Activated CD8-positive, alpha-beta memory T cell treated with anti-CD3 and anti-CD28 coated beads for 4 hours (primary cell): Measurements from ENCODE around the gene CNGA1.
"Not testable (repeated sequence)": the region's sequence is repeated elsewhere in the genome, so short reads cannot be mapped to it uniquely, and the experiment has no call there.

Source experiments
- DNase-seq, 2 donors: peaks; one replicate each; pipeline ENCODE4 v3.0.0-alpha.2; 2020; ENCODE audit warnings: low read depth in 2 of 2

CNGA1 gene

DNA sequence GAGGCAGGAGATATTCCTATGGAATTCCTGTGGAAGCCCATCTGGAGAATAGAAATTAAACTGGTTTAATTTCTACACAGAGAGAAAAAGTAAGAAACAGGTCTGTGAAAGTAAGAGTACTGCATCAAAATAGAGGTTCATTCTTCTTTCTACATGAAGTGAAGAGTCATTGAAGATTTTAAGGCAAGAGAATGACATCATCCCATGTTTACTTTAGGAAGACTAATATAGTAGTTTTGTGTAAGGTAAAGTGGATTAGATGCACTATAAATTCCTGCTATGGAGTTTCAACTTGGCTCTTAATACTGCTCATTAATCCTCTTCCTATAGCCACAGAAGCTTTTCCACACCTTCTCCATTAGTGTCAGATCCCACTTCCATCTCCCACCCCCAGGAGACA lies 47.6 kb downstream of the CNGA1 start:
- DNase-seq, result no peak

DNA sequence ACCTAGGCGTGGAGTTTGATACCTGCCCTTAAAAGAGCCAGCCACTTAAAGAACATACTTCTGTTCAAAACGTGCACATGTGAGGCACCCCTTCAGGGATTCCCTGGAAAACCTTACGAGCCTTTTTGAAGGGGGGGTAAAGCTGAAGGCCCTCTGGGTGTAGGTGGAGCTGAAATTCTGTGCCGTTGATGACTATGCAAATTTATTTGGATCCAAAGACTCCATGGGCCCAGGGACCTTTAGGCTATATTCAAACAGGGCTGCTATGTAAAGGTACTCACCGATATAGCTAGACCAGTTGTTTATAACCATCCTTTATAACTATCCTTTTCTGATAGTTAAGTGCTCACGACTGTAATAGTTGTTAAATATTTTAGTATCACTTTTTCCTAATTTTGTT lies 61.8 kb downstream of the CNGA1 start:
- no peak for DNase-seq

DNA sequence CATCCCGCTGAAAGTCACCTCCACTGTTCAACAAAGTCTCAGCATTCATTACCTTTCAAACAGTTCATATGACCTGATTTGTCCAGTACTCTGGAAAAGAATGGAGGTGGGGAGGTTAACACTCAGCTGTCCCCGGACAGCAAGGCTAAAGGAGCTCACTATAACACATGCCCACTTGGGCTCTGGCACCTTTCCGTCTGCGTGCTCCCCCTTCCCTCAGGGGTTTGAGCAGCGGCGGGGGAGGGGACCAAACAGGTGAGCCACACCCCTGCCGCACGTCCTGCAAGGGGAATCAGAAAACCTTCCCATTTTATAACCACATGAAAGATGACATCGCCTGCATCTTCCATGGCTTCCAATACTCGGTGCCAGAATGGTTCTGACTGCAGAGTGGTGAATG lies 62.2 kb downstream of the CNGA1 start:
- no peak for DNase-seq

DNA sequence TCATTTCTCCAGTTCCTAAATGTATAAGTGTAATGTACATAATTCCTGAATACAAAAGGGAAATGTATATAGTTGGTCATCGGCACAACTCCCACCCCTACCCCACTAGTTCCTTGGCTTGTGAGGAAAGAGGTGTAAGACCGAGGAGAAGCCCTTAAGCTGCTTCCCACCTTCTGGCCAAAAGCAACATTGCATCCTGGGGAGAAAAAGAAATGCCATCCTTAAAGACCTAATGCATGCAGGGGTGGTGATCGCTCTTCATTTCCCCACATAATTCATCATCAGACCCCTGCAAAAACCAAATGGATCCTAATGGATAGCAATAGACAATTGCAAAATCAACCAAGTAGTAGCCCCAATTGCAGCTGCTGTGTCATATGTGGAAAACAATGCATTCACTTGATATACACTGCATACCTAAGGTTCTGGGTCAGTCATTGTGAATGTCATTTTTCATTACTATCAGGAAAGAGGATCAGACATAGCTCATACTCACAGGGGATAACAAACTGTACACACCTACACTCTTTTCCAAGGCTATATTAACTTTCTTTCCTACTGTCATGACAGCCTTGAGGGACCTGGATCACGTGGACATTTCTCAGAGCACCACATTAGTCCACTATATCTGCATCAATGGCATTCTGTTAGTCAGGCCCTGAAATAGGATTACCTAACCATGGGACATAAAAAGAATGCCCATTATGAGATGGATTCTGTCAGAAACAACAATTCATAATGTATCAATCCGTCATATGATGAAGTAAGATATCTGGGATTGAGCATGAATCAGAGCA lies 70.4 kb downstream of the CNGA1 start:
- no peak for DNase-seq

DNA sequence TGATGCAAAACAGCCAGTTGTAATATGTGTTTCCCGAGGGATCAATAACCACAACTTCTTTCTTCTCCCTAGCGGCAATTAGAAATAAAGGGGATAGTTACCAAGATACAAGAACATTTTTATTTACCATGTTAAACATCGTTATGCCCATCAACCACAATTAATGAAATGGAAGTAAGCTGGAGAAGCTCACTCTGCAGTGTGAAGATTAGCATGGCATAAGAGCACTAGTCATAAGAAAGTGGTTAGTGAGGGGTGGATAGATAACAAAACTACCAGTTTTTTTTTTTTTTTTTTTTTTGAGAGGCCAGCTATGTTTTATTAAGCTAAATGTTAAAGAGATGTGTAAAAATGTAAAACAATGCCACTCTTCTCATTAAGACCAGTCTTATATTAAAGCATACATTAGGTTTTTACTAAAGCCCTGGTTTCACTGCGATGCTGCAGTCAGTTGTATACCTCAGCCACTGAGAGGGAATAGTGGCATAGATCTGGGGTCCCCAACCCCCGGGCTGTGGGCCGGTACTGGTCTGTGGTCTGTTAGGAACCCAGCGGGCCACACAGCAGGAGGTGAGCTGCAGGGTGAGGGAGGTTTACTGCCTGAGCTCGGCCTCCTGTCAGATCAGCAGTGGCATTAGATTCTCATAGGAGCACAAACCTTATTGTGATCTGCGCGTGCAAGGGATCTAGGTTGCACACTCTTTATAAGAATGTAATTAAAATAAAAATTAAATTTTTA lies 74.2 kb downstream of the CNGA1 start:
- DNase-seq, result no peak

DNA sequence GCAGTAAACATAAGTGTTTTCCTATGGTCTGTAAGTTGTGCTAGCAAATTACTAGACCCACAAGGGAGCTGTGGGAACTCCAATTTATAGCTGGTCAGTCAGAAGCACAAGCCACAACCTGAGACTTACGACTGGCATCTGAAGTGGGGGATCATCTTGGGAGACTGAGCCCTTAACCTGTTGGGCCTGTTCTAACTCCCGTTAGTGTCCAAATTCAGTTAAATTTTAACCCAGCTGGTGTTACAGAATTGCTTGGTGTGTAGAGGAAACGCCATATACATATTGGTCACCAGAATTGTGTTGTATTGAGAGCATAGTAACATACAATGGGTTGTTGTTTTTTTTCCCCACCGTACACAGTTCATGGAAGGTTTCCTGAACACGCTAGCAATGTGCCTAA lies 77.0 kb downstream of the CNGA1 start:
- DNase-seq, result no peak

DNA sequence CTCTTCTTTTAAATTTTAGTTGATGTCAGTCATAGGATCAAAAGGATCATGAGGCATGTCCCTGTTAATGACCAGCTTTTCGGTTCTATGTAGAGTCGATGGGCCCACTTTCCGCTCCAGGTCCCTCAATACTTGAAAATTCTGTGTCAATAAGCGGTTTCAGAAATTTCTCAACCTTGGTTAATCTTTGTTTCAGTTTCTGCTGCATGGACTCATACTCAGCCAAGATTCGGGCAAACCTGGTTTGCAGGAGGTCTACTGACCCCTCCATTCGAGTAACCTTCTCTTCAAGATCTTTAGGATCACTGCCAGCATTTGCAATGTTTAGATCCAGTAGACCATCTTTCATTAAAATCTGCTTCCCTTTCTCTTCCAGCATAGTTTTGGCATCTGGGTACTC lies 80.1 kb downstream of the CNGA1 start:
- no peak for DNase-seq

DNA sequence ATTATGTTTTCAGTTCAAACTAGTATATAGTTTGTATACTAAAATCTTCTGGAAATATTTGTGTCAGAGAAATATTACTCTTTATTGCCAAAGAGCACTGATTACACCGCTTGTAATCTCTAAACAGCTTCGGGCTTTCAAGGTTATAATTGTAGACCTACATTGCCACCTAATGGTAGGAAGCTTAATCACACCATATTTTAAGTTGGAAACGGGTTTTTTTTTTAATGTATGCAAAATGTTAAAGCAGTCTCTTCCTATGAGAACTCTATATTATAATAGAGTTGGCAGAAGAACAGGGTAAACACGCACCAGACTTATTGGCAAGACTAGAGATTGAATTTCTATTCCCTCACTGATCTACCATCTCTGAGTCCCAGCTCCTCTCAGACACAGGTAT lies 82.6 kb downstream of the CNGA1 start:
- no peak for DNase-seq

DNA sequence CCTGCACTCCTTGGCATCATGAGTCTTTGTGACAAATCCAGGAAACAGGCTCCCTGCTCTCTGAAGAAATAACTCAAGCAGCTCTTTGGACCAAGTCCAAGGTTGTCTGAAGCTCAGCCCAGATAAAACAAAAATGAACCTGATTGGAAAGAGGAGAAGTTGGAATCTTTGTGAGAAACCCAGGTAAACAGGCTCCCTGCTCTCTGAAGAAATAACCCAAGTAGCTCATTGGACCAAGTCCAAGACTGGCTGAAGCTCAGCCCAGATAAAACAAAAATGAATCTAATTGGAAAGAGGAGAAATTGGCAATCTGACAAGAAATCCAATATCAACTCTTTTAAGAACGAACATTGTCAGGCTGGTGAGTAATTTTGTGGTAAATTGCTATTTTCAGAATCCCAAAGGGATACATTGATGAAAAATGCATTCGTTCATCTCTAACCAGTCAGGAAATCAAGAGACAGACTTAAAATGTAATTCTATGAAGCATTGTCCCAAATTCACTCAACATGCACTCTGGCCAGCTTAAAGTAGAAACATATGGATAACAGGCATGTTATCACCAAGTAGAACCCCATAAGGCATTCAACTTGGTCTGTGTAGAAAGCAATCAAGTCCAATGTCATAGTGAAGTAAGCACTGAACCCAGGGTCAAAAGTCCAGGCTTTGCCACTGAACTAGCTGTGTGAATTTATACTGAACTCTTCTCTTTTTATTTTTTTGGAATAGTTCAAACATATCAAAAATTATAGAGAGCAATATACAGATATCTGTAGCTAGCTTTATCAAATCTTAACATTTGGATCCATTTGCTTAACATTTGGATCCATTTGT lies 85.3 kb downstream of the CNGA1 start:
- DNase-seq, result no peak

DNA sequence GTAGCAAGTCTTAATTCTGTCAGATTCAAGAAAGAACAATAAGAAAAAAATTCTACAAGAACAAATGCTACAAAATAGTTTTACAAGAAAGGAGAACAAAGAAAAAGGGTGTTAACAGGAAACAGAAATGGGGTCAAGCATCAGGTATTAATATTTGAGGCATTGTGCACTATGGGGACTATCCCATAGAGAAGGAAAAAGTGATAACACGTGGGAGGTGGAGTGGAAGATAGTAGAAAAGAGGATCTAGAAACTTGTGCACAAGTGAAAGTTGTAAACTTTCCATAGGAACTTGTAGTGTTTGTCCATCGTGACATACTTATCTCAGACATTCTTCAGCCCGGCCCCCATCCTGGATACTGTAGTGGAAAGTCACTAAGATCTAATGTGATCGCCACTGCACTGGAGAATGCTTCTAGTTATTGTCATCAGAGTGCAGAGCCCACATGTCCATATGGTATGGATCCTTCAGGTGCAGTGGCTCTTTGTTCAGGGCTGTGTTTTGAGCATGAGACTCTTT lies 86.7 kb downstream of the CNGA1 start:
- no peak for DNase-seq

DNA sequence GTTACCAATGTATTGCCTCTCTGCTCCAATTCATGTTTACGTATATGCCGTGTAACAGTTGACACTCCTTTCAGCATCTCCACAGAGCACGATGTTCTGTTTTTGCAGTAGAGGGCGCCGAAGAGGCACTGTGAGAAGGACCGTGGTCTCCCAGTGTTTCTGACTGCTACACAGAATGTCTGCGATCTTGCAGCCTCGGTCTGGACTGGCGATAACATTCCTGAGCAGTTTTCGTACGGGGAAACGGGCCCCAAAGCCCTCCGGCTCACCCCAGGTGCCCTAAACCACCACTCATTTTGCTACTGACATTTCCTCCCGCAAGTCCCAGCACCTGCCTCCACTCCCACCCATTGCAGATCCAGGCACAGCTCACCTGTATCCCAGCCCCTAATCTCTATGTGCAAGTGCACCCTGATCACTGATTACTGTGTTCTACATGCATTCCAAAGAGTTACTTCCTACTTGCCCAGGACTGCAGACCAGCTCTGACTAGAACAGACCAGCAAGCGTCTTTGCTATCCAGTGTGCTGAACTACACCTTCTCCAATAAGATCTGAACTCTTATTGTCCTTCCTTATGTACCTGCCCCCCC lies 89.7 kb downstream of the CNGA1 start:
- DNase-seq, result peak in 1 of 2 donors; percentile 8

DNA sequence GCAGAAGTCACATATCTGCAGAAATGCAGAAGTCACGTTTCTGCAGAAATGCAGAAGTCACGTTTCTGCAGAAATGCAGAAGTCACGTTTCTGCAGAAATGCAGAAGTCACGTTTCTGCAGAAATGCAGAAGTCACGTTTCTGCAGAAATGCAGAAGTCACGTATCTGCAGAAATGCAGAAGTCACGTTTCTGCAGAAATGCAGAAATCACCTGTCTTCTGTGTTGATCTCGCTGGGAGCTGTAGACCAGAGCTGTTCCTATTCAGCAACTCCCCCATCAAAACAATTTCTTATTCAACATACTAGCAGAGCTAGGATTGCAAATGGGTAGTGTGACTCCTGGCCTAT lies 93.2 kb downstream of the CNGA1 start:
- DNase-seq, result not testable (repeated sequence)

DNA sequence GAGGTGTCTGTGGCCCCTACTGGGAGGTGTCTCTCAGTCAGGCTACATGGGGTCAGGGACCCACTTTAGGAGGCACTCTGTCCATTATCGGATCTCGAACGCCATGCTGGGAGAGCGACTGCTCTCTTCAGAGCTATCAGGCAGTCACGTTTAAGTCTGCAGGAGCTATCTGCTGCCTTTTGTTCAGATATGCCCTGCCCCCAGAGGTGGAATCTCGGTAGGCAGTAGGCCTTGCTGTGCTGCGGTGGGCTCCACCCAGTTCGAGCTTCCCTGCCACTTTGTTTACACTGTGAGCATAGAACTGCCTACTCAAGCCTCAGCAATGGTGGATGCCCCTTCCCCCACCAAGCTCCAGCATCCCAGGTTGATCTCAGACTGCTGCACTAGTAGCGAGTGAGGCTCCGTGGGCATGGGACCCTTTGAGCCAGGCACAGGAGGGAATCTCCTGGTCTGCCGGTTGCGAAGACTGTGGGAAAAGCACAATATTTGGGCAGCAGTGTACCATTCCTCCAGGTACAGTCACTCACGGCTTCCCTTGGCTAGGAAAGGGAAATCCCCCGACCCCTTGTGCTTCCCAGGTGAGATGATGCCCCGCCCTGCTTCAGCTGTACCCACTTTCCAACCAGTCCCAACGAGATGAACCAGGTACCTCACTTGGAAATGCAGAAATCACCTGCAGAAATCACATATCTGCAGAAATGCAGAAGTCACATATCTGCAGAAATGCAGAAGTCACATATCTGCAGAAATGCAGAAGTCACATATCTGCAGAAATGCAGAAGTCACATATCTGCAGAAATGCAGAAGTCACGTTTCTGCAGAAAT lies 93.8 kb downstream of the CNGA1 start:
- DNase-seq, result not testable (repeated sequence)

DNA sequence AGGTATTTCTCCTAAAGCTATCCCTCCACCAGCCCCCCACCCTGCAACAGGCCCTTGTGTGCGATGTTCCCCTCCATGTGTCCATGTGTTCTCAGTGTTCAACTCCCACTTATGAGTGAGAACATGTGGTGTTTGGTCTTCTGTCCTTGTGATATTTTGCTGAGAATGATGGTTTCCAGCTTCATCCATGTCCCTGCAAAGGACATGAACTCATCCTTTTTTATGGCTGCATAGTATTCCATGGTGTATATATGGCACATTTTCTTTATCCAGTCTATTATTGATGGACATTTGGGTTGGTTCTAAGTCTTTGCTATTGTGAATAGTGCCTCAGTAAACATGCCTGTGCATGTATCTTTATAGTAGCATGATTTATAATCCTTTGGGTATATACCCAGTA lies 99.3 kb downstream of the CNGA1 start:
- not testable (repeated sequence) for DNase-seq

DNA sequence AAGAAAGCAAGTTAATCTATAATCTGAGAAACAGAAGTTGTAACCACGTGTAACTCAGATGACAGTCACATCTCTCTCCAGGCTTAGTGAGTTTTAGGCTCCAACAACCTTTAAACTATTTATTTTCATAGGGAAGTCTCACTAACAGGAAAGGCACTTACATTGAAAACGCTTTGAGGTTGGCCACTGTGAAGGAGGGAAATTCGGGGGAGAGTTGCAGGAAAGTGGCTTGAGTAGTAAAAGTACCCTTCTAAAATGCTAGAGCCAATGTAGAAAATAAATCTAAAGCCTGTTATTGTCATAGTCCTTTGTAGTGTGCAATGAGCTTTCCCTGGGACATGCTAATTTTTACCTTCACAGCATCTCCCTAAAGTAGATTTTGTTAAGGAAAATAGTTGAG lies 101.1 kb downstream of the CNGA1 start:
- no peak for DNase-seq

DNA sequence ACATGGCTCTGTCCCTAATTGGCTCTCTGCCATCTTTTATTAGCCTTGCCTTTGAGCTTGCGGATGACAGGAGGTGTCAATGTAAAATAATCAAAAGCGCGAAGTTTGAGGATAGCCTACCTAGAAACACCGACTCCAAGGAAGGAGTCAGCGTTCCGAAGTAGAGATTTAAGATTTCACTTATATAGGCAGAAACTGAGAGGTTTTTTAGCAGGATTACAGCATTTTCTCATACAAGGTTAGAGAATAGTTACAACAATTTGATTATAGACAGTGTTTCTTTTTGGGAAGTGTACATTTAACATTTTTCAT lies 101.6 kb downstream of the CNGA1 start:
- DNase-seq, result no peak

DNA sequence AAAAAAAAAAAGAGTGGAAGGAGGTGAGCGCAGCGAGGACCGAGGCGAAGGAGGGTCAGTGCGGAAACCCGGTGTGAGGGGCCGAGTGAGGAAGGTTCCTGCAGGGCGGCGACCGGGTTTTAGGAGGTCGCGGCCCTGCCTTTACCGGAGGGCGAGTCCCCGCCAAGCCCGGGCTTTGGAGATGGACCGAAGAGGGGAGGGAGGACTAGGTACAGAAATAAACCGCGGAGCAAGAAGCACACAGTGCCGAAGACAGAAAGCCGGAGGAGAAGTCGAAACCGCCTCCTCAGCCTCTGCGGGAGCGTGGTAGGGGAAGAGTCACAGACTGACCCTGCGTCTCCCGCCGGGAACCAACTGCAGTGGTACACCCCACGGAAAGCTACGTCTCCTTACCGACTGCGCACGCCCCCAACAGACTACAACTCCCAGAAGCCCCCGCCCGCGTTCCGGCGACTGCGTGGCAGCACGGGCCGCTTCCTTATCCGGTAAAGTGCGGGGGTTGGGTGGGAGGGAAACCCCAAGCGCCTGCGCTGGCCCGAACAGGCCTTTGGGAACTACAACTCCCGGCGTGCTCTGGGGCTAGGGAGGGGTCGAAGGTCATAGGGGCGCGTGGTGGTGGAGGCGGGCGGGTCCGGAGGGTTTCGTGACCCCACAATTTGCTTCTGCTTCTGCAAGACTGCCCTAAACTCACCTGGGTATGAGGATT lies 102.1 kb downstream of the CNGA1 start, which contains the start of gene NFXL1:
Gene NFXL1, minus strand, starts transcription at position 364 of the 706 bp plus-strand sequence. CDS start 380 bp downstream, outside the sequence.
- peak; percentile 90 to 93 for DNase-seq

DNA sequence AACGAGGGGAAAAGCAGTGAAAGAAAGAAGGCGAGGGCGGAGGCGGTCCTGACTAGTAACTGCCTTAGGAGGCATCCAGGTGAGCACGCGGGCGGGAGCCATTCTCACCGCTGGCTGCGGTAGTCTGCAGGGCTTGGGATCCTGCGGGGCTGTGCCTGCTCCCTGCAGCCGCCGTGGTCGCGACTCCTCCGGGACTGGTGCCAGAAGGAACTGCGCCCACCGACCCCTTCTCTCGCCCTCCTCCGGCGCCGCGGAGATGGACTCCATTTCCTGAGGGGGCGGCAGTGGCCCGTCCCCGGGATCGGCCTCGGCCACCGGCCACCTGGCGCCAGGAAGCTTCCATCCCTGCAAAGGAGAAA lies 102.6 kb downstream of the CNGA1 start:
- DNase-seq, result no peak

DNA sequence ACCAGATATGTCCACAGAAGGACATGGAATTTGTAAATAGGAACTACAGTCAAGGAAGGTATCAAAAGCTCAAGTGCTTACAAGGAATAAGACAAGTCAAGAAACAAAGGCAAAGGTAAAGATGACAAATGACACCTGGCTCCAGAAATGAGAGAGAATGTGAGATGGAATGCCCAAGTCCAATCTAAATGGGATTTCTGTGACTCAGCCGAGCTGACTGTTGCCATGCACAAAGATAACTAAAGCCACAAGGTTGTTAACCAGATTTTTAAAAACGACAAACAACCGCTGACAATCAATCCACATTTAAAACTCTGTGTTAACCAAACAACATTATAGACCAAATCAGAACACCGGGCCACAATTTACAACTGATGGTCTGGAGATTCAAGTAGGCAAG lies 103.2 kb downstream of the CNGA1 start:
- no peak for DNase-seq

DNA sequence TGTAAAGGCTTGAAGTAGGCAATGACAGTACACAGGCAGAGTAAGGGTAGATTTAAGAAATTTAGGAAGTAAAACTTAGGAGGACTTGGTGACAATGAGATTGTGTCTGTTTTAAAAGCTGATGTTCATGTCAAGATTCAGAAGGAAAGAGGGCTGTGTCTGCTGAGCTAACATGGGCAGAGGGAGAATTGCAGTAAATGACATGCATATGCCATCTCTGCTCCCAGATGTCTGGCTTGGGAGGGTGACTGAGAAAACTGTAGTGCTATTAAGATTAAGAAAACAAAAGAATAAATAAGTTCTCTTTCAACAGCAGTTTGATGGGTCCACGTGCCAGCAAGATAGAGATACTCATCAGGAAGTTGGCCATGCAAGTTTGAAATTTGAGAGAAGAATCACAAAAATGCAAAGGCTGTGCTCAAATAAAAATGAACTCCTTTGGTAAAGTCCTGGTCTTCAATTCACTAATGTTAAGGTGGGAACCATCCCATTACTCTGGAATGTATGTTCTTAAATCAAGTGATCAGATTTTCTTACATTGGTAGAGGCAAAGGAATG lies 109.3 kb downstream of the CNGA1 start:
- DNase-seq, result no peak
